Right lobe of liver (tissue), 6 donors: Measurements from ENCODE around the gene RPUSD1. TPM values are rescaled to one million over a fixed set of nuclear protein-coding genes. Genes with fewer than 3 reads are reported as not detected.

Experiments
- ATAC-seq, 4 donors: fragments of 200-7000 bp; cut with Tn5 transposase; one replicate each; pipeline ENCODE4 v1.9.1; 2020; ENCODE audit warnings: mild to moderate bottlenecking in 4 of 4, moderate library complexity in 4 of 4
- DNase-seq, 3 donors: peaks; one replicate each; pipeline ENCODE4 v3.0.0-alpha.2; 2020
- H3K27ac ChIP-seq, 3 donors: fragments of 200-600 bp; one replicate each; pipeline ENCODE4 v1.8.0; 2022
- H3K27me3 ChIP-seq, 2 donors: fragments of 200-600 bp; one replicate each; pipeline ENCODE4 v1.8.0; 2022
- H3K36me3 ChIP-seq, 4 donors: fragments of 200-600 bp; sonication (generic) in 1 of 4; one replicate each; pipeline versions ENCODE4 v1.5.1 to v1.8.0; 2017 to 2022; ENCODE audit warnings: control low read depth in 1 of 4
- H3K4me1 ChIP-seq, 4 donors: fragments of 200-600 bp; sonication (generic) in 1 of 4; one replicate each; pipeline versions ENCODE4 v1.5.1 to v1.8.0; 2017 to 2022; ENCODE audit warnings: control low read depth in 1 of 4
- H3K4me3 ChIP-seq, 3 donors: fragments of 200-600 bp; one replicate each; pipeline ENCODE4 v1.8.0; 2022
- H3K9me3 ChIP-seq, 4 donors: fragments of 200-600 bp; sonication (generic) in 1 of 4; one replicate each; pipeline versions ENCODE4 v1.5.1 to v1.8.0; 2017 to 2022; ENCODE audit warnings: control low read depth in 1 of 4
- POLR2A ChIP-seq: fragments of 450-650 bp; IDR thresholded peaks from one replicate; pipeline ENCODE4 v1.6.1; 2017; ENCODE audit warnings: antibody characterized with exemption, mild to moderate bottlenecking
- WGBS: methylation state at CpG from one replicate; pipeline ENCODE4 v1.1.6; 2018; ENCODE audit warnings: low coverage, low lambda C conversion rate; ENCODE audit not compliant: insufficient coverage; ENCODE audit errors: missing lambda C conversion rate; 5-methylcytosine and 5-hydroxymethylcytosine counted together
- intact Hi-C, 2 donors: fragments of 100-400 bp; cut with DNase I; formaldehyde crosslinking; loops; one replicate each; pipeline versions ENCODE4 v1.11.2 to v1.14.1; 2022
- total RNA-seq, 6 experiments: library from RNA; depleted of rRNA in 2 of 6; stranded (reverse); fragments of >200 nt in 2 of 6; fragmentation: NEBNext Ultra II Directional in 3 of 6; extraction: Animal tissue kit (Norgen Biotek cat#: 25700) in 3 of 6; gene quantifications; one replicate each; pipeline versions ENCODE4 v1.1.0 to v1.2.4, GENCODE V29; 2016 to 2023
- TF ChIP-seq, protein P1 (sequence below), 4 donors: fragments of 200-600 bp in 3 of 4; fragments of 450-650 bp in 1 of 4; IDR thresholded peaks; one replicate each; pipeline versions ENCODE4 v1.5.1 to v1.8.0; 2016 to 2022; ENCODE audit warnings: antibody characterized with exemption in 4 of 4, mild to moderate bottlenecking in 2 of 4
- donor health status: DM: no; HTN: yes; CAD: no.
- donor health status: DM: no; HTN: no; CAD: no.
- donor health status: DM: no; HTN: no; CAD: no.
- donor health status: DM: no; HTN: yes; CAD: no.
- donor health status: DM: no; HTN: yes; CAD: no.

RPUSD1 gene
- total RNA-seq, 6 experiments from 2014 or later, result 5.1 to 16.2 (median 6.6) TPM

DNA sequence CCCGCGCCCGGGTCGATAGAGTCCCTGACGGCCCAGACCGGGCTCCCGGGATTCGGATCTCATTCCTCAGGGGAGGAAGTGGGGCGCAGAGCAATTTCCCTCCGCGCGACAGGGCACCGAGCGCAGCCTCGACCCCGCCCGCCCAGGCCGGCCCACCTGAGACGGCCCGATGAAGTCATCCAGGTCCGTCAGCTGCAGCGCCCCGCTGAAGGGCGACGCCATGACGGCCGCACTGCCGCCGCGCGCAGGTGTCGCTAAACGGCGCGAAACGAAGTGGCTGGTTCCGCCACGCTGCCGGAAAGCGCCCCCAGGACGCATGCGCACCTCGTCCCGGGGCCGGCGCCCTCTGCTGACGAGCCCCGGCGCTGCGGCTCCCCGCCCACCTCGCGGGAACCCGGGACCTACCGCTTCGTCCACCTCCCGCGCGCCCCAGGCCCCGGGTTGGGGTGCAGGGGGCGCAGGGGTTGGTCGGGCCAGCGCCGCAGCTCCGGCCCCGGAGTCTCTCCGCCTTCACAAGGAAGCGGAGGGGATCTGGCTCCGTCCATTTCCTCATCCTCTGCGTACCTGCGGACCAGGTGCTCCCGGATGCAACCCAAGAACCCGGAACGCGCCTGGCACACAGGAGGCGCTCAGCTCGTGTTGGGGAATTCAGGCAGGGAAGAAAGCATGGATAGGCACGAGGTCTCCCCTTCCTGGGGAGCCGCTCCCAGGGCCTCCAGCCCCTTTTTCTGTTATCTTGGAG lies 47.2 kb downstream of the RPUSD1 start, which contains the start of gene CIAO3:
CIAO3 (minus strand) TSS at position 234 of the 742 bp plus-strand sequence; CDS start at position 222, 12 bp downstream.
- no peaks in the 10 kb centered on the region for H3K9me3 ChIP-seq
- H3K4me1 ChIP-seq, result peaks cover 0 to 12% (median 5%) of the 10 kb centered on the region in 4 donors
- peak within 1 kb of the TSS; percentile 97 to 100 (median 98) for H3K4me3 ChIP-seq
- no peaks in the 10 kb centered on the region for H3K27me3 ChIP-seq
- WGBS, result 0% methylated on average over 2 of the region's 79 CpGs
- intact Hi-C loops, result no loop called here
- peaks cover 0 to 15% (median 3%) of the 10 kb centered on the region in 4 donors for H3K36me3 ChIP-seq
- peak within 1 kb of the TSS; percentile 15 to 67 (median 59) for H3K27ac ChIP-seq
- TF ChIP-seq, protein P1, sequence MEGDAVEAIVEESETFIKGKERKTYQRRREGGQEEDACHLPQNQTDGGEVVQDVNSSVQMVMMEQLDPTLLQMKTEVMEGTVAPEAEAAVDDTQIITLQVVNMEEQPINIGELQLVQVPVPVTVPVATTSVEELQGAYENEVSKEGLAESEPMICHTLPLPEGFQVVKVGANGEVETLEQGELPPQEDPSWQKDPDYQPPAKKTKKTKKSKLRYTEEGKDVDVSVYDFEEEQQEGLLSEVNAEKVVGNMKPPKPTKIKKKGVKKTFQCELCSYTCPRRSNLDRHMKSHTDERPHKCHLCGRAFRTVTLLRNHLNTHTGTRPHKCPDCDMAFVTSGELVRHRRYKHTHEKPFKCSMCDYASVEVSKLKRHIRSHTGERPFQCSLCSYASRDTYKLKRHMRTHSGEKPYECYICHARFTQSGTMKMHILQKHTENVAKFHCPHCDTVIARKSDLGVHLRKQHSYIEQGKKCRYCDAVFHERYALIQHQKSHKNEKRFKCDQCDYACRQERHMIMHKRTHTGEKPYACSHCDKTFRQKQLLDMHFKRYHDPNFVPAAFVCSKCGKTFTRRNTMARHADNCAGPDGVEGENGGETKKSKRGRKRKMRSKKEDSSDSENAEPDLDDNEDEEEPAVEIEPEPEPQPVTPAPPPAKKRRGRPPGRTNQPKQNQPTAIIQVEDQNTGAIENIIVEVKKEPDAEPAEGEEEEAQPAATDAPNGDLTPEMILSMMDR (IDR thresholded peaks at IDR 0.05), result peak; percentile 93 to 96 (median 94)
- peak; percentile 68 for TF ChIP-seq POLR2A
- ATAC-seq (peak; percentile 90 to 97 (median 94)), DNase-seq (peak; percentile 90 to 91 (median 90))

DNA sequence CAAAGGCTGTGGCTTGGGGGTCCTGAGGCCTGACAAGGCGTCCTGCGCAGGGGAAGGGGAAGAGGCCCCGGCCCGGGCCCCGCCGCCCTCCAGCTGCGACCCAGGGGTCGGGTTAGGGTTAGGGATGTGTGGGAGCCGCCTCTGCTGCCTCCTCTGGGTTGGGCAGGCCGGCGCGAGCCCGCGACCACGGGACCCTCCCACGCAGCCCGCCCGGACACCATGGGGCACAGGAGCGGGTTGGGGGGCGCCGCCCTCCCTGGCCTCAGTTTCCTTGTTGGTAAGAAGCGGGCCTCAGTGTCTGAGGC lies 47.8 kb downstream of the RPUSD1 start:
- peak; percentile 25 to 37 (median 31) for ATAC-seq
- no peak for DNase-seq
- WGBS, result 0% methylated on average over 3 of the region's 22 CpGs
- H3K4me1 ChIP-seq, result peaks cover 0 to 12% (median 5%) of the 10 kb centered on the region in 4 donors
- peak overlapping the region; percentile 15 to 67 (median 59) for H3K27ac ChIP-seq
- no peaks in the 10 kb centered on the region for H3K27me3 ChIP-seq
- intact Hi-C loops, result no loop called here
- peak overlapping the region; percentile 97 to 100 (median 98) for H3K4me3 ChIP-seq
- TF ChIP-seq, protein P1 (IDR thresholded peaks at IDR 0.05), result no peak
- no peak for TF ChIP-seq POLR2A
- H3K36me3 ChIP-seq, result peaks cover 0 to 21% (median 3%) of the 10 kb centered on the region in 4 donors
- no peaks in the 10 kb centered on the region for H3K9me3 ChIP-seq

DNA sequence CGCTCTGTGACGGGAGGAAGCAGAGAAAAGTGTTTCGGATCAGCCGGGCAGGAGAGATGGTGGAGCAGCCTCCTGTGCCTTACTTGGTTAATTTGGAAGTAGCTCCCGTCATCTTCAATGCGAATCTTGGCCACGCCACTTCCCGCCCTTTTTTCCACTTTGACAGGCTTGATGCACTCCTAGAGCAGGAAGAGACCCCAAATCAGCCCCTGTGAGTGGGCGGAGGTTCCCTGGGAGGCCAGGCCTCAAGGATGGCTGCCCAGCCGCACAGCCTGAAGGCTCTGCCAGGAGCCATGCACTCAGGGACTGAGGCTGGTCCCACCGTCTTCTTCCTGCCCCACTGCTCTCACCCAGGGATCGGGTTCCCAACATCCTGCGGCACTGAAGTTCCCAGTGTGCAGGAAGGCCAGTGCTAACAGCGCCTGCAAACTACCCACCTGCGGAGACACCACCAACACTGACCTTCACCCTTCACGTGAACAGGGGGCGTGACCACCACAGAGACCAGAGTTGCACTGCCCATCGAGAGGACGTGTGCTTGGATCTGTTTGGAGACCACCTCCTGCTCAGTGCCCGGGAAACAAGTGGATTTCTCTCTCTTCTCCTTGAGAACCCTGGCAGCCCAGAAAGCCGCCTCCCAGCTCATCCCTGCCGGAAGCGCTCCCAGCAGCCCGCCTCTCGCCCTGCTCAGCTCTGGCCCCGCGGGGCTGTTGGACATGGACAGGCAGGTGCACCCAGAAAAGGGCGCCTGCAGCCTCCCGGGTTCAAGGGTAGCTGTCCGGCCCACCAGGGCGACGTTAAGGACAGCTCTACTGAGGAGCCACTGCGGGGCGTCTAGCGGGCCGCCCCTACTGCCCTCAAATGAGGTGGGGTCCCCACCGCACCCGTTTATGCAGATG lies 48.4 kb downstream of the RPUSD1 start:
- Histone ChIP-seq H3K27me3 (no peaks in the 10 kb centered on the region), H3K9me3 (no peaks in the 10 kb centered on the region), H3K27ac (peak overlapping the region in 1 of 3 donors; percentile 15), H3K4me3 (peak overlapping the region; percentile 97 to 100 (median 98)), H3K4me1 (peaks cover 0 to 12% (median 5%) of the 10 kb centered on the region in 4 donors), H3K36me3 (peaks cover 0 to 24% (median 3%) of the 10 kb centered on the region in 4 donors)
- intact Hi-C loops, result no loop called here
- TF ChIP-seq POLR2A, result no peak
- TF ChIP-seq, protein P1 (IDR thresholded peaks at IDR 0.05), result no peak
- peak in 1 of 3 donors; percentile 54 for DNase-seq
- 34% methylated on average over 10 of the region's 38 CpGs for WGBS
- ATAC-seq, result peak in 1 of 4 donors; percentile 12

DNA sequence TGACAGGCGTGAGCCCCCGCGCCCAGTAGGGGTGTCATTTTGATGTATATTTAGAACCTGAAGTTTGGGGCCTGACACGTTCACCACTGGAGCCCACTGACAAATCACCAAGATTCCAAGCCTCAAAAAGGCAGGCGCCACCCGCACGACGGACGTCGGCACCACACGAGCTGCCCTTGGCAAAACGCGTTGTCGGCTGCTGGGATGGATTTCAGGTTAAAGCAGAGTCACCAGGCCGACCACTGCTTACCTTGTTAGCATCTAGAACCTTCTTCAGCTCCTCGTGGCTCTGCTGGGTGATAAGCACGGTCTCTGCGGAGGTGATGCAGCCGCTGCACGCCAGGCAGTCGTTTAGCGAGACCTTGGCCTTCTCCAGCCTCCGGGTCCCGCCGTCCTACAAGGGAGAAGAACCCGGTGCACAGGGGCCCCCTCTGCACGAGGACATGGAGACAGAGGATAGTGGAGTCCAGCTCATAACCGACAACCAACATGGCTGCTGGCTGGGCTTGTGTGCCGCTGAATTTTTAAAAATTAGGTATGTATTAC lies 51.2 kb downstream of the RPUSD1 start:
- H3K27ac ChIP-seq, result no peak overlapping the region
- DNase-seq, result no peak
- no peaks in the 10 kb centered on the region for H3K9me3 ChIP-seq
- peaks cover 0 to 32% (median 3%) of the 10 kb centered on the region in 4 donors for H3K36me3 ChIP-seq
- WGBS, result 96% methylated on average over 14 of the region's 29 CpGs
- no peak for ATAC-seq
- intact Hi-C loops, result no loop called here
- H3K27me3 ChIP-seq, result no peaks in the 10 kb centered on the region
- H3K4me3 ChIP-seq, result no peak overlapping the region
- no peak for TF ChIP-seq POLR2A
- TF ChIP-seq, protein P1 (IDR thresholded peaks at IDR 0.05), result no peak
- H3K4me1 ChIP-seq, result peaks cover 0 to 12% (median 5%) of the 10 kb centered on the region in 4 donors
